Bronchial epithelial cell (primary cell): ENCODE data around the gene TFPI. TPM values are rescaled to one million over a fixed set of nuclear protein-coding genes. Genes with fewer than 3 reads are reported as not detected.

ENCODE experiments used
- DNase-seq: peaks from one replicate; pipeline ENCODE4 v3.0.0-alpha.2; 2010; ENCODE audit warnings: low read depth
- FAIRE-seq: peaks from 2 replicates; lab custom pipeline; 2011; peaks lifted over from hg19 to GRCh38; lab: Jason Lieb, UNC
- H3K27me3 ChIP-seq: 2 replicates; pipeline ENCODE4 v1.5.1; 2011; ENCODE audit warnings: low read length; ENCODE audit not compliant: control insufficient read depth, insufficient read depth
- H3K36me3 ChIP-seq: 2 replicates; pipeline ENCODE4 v1.5.1; 2011; ENCODE audit warnings: low read length; ENCODE audit not compliant: control insufficient read depth, insufficient read depth
- H3K4me3 ChIP-seq: 2 replicates; pipeline ENCODE4 v1.5.1; 2011; ENCODE audit warnings: mild to moderate bottlenecking, low read depth, low read length, control low read depth
- CTCF ChIP-seq: IDR thresholded peaks from 2 replicates; pipeline ENCODE4 v1.5.1; 2011; ENCODE audit warnings: mild to moderate bottlenecking, moderate library complexity, low read length, control low read depth, inconsistent platforms; ENCODE audit not compliant: insufficient read depth, severe bottlenecking
- total RNA-seq: library from RNA; depleted of rRNA; stranded (reverse); fragments of >200 nt; gene quantifications from 2 replicates; pipeline ENCODE4 v1.2.1, GENCODE V29; 2014

The TFPI gene
- total RNA-seq, 1 donor from 2014 or later = 2.1 TPM

GRCh38 chr2:187506416-187506815 lies 47.8 kb downstream of the TFPI start:
- Histone ChIP-seq H3K27me3 (no peaks in the 10 kb centered on the region), H3K4me3 (no peak overlapping the region), H3K36me3 (no peaks in the 10 kb centered on the region)
- DNase-seq (no peak), FAIRE-seq (no peak)
- no peak for TF ChIP-seq CTCF

- H3K27me3 ChIP-seq = no peaks in the 10 kb centered on the region
- no peak for TF ChIP-seq CTCF
- no peak for DNase-seq
- no peaks in the 10 kb centered on the region for H3K36me3 ChIP-seq
- no peak for FAIRE-seq
- no peak overlapping the region for H3K4me3 ChIP-seq
These were observed 49.1 kb downstream of the TFPI start for GRCh38 chr2:187505065-187505672.

GRCh38 chr2:187504312-187504921 lies 49.8 kb downstream of the TFPI start:
- H3K36me3 ChIP-seq = no peaks in the 10 kb centered on the region
- H3K4me3 ChIP-seq = no peak overlapping the region
- no peak for DNase-seq
- TF ChIP-seq CTCF = no peak
- H3K27me3 ChIP-seq = no peaks in the 10 kb centered on the region
- FAIRE-seq = no peak

- FAIRE-seq = no peak
- Histone ChIP-seq H3K4me3 (no peak overlapping the region), H3K36me3 (no peaks in the 10 kb centered on the region), H3K27me3 (no peaks in the 10 kb centered on the region)
- no peak for TF ChIP-seq CTCF
- no peak for DNase-seq
These were observed 50.5 kb downstream of the TFPI start for GRCh38 chr2:187503700-187504099.

- H3K27me3 ChIP-seq = no peaks in the 10 kb centered on the region
- no peak for TF ChIP-seq CTCF
- DNase-seq (no peak), FAIRE-seq (no peak)
- no peak overlapping the region for H3K4me3 ChIP-seq
- H3K36me3 ChIP-seq = no peaks in the 10 kb centered on the region
These were observed 51.8 kb downstream of the TFPI start for GRCh38 chr2:187502467-187502866.
